NCI-H2196 treated with DMSO at 0.1 percent for 48 hours (cell line): ENCODE results near the gene CYP26B1.
"Not testable (repeated sequence)": the region's sequence is repeated elsewhere in the genome, so short reads cannot be mapped to it uniquely, and the experiment has no call there.

Experiments
- DNase-seq: peaks from one replicate; lab custom pipeline; 2025; ENCODE audit not compliant: unreplicated experiment; lab: John Stamatoyannopoulos, UW

Gene CYP26B1

DNA sequence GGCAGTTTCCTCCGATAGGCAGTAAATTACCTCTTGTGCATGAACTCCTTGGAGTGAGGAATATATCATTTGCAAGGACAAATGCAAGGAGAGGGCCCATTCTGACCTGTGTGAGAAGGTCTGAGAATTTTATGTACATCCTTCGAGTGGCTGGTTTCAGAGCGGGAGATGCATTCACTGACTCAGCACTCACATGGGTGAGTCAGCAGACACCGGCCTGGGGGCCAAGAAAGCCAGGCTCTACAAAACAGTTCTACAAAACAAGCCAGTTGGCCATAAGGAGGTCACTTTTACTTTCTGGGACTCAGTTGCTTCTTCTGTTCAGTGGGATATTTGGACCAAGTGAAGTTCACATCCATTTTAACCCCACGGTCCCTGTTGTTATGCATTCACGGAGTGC is 35.3 kb downstream of the CYP26B1 start:
- DNase-seq: no peak

DNA sequence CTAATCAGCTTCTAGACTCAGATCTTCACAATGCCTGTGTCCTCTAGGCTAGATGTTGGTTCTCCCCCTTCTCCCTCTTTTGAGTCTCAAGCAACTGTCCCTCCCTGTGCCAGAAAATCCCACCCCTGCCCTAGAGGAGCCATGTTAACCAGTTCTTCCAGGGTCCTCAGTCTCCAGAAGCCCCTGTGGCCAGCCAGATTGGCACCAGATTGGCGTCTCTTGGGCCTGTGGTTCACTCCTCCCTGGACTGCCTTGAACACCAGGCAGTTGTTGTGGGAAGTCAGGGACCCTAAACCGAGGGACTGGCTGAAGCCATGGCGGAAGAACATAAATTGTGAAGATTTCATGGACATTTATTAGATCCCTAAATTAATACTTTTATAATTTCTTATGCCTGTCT is 36.6 kb downstream of the CYP26B1 start:
- no peak for DNase-seq

DNA sequence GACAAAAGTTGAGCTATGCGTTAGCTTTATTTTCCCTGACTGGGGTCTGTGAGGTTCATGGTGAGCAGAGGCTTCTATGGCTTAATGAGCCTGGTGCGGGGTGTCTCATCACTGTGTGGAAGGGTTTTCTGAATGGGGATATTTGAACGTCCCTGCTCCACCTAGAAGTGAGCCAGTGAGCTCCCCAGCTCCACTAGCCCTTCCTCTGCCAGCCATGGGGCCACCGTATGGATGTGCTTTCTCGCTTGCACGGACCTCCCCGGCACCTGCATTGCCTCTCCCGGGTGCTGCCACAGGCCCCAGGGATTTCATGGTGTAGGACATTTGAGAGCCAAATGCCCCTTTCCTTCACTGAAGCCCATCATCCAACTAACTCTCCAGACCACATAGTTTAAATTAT is 37.8 kb downstream of the CYP26B1 start:
- no peak for DNase-seq

DNA sequence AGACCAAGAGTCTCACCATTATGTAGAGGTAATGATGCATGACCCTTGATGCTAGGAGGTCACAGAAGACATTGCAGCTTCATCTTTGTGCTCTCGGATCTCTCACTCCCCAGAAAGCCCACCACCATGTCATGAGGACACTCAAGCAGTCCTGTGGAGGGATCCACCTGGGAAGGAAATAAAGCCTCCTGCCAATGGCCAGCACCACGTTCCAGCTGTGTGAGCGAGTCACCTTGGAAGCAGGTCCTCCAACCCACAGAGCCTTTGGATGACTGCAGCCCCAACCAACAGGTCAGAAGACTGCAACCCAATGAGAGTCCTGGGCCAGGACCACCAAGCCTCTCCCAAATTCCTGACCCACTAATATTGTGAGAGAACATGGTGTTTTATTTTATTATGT is 38.4 kb downstream of the CYP26B1 start:
- no peak for DNase-seq

DNA sequence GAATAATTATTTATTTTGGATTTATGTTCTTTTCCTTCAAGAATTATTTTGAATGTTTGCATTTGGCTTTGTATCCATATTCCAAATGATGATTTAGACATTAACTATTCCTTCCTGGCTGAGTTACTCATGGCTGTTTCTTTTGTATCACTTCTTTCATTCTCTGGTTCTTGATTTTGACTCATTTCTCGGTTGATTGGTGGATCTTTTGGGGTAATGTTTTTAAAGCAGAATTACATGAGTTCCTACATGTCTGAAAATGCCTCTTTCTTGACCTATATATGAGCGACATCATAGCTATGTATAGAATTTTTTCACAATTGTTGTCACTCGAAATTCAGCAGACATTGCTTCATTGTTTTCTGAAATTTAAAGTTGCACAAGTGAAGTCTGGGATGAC is 39.5 kb downstream of the CYP26B1 start:
- DNase-seq: no peak

DNA sequence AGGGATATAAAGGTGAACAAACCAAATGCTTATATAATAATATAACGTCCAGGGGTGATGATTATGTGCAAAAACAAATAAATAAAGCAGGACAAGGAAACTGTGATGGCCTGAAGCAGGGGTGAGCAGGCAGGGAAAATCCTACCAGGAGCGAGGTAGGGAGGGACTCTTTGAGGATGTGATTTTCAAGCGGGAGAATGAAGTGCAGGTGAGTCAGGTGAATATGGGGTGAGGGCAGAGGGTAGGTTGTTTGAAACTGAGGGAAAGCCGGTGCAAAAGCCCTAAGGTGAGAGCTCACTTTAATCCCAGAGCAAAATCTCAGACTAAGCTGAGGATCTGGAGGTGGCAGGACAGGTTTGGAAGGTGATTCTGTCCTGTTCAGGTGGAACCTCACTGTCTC is 40.7 kb downstream of the CYP26B1 start:
- DNase-seq: no peak

DNA sequence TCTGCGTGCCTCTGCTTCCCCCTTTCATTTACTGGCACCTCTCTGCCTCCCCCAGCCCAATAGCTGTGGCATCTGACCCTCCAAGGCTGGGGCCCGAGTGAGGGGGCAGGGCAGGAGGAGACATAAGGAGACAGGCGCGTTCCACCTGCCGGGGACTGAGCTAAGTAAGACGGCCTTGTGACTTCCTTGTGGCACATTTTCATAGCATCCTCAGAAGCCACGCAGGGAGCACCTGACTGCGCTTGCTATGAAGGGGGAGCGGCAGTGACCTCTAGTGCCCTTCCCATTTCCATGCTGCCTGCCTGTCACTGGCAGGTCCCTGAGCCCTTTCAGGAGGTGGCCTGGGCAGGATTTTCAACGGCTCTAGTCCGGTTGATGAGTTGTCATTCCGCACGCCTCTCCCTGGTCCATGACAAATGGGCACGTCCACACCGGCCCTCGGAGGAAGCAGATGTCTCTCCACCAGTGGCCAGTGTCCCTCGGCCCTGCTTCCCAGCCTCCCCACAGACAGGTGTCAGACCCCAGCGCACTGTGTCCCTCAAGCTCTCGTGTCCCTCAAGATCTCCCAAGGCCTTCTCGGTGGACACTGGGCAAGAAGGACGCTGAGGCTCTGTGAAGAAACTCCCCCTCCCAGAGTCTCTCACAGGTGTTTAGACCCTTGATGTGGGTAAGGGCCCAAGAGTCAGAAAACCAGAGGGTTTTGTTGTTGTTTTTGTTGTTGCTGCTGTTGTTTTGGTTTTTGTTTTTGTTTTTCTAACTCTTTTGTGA is 42.7 kb downstream of the CYP26B1 start:
- DNase-seq: no peak

DNA sequence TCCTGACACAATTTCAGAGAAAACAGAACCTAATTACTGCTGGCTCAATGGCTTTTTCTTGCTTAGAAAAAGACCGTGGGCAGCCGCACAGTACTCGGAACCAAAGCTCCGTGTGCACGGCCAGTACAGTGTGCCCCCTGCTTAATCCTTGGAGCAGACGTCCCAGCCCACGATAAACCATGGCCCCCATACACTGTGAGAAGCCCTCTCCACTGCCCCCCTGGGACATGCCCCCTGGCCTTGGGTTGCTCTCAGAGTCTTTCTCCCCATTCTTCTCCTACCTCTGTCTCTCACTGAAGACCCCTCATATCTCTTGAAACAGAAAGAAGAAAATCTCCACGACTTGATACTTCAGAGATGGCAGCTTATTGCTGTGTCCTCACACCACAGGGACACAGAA is 44.0 kb downstream of the CYP26B1 start:
- no peak for DNase-seq

DNA sequence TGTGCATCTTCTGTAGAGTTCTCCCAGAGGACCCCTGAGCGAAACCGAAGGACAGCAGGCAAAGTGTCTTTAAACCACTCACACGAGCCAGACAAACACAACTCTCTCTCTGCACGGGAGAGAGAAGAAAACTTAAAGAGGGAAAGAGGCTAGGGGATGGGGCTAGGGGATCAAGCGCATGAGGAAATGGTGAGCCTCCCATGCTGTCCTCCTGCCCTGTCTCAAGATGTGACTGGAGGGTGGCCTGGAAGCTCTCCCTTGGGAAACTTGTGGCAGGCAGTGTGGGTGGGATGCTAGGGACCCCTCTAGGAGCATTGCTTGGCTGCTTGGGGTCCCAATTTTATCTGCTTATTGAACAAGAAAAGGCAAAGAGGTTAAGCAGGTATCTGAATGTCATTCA is 44.5 kb downstream of the CYP26B1 start:
- DNase-seq: no peak

DNA sequence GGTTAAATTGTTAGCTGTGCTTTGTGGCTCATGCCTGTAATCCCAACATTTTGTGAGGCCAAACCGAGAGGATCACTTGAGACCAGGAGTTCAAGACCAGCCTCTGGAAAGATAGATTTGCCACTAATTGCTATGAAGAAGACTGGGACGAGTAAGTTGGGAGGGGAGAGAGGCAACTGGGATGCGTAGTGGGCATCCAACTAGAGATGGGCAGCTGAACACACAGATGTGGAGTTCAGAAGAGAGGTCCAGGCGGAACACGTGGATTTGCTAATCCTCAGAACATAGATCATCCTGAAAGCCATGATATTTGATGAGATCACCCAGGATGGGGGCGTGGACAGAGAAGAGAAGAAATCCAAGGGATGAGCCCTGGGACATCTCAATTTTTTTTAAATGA is 48.7 kb downstream of the CYP26B1 start:
- DNase-seq: no peak

DNA sequence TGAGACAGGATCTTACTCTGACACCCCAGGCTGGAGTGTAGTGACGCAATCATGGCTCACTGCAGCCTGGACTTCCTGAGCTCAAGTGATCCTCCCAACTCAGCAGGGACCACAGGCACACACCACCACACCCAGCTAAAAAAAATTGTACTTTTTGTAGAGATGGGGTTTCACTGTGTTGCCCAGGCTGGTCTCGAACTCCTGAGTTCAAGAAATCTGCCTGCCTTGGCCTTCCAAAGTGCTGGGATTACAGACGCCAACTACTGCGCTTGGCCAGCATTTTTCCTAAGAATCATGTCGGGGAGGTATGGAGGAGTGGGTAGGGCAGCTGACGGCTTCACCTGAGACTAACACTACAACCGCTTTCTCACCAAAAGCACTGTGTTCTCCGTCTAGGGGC is 50.4 kb downstream of the CYP26B1 start:
- no peak for DNase-seq

DNA sequence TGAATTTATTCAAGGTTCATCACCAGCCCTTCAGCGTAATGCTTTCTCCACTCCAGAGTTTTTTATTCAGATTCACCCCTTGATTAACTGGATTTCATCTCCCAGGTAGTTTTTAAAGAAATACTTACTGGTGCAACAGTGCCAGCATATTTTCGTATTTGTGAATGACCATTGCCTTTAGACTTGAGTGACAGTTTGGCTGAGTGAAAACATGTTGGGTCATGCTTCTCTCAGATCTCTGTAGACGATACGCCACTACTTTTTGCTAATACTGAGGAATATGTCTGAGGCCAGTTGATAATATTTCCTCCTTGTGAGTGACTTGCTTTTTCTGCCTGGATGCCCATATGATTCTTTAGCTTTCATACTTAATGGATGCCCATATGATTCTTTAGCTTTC is 51.5 kb downstream of the CYP26B1 start:
- no peak for DNase-seq

DNA sequence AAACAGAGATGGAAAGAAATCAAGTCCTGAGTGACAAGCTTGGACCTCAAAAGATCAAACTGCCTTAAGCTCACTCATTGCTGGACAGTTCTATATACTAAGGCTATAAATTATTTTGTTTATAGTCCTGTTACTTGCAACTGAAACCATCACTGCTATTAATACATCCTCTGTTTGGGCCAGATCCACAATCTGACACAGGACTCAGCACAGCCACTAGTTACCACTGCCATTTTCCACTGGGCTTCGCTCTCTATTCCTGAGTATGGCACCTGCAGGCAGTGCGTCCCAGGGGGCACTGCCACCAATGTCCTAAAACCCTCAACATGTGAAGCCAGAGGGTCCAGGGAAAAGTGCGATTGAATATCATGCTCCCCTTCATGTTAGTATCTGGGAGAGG is 52.3 kb downstream of the CYP26B1 start:
- DNase-seq: no peak

DNA sequence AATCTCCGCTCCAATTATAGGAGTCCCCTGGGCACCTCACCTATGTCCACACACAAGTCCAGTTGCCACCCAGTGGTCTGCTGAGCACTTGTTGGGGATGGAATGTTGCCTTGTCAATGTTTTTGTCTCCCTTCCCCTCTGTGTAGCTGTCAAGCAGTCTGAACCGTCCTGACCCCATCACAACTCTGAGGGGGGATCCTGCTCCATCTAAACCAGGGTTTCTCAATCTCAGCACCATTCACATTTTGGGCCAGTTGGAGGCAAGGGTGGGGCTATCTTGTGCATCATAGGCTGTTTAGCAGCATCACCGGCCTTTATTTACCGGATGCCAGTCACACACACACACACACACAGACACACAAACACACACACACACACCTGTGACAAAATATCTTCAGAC is 53.0 kb downstream of the CYP26B1 start:
- DNase-seq: no peak

DNA sequence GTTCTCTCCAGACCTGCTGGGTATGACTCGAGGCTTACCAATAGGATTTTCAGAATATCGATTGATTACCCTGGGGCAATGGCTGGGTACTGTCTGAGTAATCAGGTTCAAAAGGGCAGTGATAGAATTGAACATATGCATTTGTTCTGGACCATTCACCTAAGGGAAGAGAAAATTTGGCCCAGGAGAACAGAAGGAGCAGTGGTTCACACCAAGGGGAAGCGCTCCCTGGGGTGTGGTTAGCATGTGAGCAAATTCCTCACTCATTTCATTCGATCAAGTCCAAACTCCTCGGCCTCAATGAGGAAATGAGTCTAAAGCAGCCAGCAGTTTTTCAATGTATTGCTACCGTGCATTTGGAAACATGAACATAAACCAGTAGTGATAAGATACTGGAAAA is 55.6 kb downstream of the CYP26B1 start:
- no peak for DNase-seq

DNA sequence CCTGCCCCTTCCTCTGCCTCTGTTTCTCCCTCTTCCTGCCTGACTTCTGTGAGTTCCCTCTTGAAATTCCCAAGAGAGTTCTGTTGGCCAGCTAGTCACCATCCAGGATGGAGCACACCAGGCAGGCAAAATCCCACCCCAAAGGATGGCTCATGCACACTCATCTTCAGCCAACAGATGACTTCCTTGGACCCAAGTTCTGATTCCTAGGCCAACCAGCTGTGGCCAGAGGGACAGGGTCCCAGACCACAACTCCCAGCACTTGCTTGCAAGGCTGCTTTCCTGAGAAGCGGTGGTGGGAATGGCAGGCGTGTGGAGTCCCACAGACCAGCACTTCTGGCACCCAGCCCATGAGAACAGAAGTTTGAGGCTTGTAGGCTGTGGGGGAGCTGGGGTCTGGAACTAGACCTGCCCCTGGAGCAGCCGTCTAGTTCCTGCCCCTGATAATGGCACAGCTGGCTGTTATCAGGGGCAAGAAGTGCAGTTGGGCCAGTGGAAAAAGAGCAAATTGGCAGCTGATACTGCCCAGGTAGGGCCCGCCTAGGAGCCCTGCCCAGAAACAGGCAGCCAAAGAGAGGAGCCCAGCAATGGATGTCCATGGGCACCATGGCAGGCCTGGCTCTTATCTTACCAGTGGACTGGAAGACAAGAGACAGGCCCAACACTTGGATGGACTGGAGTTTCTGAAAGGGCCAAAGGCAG is 56.7 kb downstream of the CYP26B1 start:
- no peak for DNase-seq

DNA sequence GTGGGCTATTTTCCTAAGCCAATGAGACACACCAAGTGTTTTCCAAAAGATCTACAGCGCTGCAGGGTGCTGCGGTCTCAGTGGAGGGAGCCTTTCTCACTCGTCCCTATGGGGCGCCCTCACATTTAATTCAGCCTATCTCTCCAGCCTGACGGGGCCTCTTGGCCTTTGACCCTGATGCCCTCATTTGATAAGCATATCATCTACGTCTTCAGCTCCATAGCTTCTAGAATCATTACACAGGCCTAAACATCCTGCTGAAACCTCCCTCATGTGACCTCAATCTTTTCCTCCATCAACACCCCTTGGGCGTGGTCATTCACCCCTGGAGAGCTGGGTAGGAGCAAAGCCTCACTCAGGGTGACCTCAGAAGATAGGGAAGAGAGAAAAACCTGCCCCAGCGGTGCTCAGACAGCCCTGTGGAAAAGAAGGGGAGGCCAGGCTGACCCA is 57.4 kb downstream of the CYP26B1 start:
- DNase-seq: no peak

DNA sequence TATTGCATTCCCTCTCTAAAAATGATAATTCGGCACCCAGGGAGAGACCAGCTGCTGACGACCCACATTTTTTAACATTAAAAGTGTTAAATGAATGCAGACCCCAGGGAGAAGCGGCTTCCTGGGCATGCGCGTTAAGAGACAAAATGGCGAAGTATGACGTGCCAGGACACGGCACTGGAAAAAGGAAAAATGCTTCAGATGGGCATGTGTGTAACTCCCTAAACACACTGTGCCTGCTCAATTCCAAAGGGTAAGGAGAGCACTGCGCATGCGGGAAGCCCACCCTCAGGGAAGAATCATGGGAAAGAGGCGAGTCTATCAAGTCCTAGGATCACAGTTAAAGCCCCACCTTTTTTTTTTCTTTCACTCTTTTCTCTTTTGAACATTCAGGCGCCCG is 58.1 kb downstream of the CYP26B1 start:
- no peak for DNase-seq

DNA sequence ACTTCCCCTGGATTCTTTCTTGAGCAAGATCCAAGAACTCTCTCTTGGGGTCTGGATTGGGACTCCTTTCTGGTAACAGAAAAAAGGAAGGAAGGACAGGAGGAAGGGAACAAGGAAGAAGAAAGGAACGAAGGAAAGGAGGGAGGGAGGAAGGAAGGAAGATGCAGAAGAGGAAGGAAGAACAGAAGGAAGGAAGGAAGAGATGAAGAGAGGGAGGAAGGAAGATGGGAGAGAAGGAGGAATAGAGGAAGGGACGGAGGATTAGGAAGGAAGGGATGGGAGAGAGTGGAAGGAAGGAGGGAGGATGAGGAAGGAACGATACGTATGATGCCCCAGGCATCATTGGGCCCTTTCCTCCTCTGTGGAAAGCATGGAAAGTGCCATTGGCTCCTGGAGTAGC is 58.6 kb downstream of the CYP26B1 start:
- DNase-seq: no peak

DNA sequence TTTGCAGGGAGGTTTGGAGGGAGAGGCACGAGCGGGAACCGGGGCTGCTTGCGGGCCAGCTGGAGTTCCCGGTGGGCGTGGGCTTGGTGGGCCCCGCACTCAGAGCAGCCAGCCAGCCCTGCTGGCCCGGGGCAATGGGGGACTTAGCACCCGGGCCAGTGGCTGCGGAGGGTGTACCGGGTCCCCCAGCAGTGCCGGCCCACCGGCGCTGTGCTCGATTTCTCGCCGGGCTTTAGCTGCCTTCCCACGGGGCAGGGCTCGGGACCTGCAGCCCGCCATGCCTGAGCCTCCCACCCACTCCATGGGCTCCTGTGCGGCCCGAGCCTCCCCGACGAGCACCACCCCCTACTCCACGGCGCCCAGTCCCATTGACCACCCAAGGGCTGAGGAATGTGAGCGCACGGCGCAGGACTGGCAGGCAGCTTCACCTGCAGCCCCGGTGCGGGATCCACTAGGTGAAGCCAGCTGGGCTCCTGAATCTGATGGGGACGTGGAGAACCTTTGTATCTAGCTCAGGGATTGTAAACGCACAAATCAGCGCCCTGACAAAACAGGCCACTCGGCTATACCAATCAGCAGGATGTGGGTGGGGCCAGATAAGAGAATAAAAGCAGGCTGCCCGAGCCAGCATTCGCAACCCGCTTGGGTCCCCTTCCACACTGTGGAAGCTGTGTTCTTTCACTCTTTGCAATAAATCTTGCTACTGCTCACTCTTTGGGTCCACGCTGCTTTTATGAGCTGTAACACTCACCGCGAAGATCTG is 60.6 kb downstream of the CYP26B1 start:
- DNase-seq: not testable (repeated sequence)

DNA sequence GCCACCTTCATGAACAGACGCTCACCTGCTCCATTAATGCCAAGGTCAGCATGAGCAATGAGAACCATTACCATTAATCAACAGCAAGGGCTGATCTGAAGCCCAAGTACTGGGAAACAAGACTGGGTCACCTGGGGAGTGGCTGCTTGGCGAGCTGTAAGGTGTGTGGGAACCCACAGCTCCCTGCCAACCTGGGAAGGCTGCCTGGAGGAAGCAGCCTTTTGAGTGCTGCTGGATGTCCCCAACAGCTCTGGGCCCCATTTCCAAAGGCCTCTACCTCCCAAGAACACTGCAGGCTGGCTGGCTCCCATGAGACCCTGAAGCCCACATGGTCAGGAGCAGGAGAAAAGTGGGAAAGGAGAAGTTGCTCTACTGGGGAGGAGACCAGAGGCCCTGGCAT is 62.1 kb downstream of the CYP26B1 start:
- no peak for DNase-seq

DNA sequence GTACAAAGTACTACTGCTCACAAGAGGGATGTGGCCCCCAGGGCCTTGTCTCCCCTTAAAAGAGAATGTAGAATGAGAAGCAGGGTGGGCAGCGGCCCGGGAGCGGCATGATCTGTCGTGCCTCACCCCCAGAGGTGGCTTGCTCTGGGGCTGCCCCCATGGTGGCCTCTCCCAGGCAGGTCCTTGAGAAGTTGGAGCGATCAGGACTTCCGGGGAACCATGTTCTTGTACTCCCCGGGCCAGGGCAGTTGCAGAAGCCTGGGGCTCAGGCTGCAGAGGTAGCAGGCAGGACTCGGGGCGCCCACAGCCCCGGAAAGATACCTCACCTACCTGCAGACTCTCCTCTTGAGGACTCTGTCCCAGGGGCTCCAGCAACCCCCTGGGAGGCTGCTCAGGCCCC is 62.6 kb downstream of the CYP26B1 start:
- no peak for DNase-seq
